OCI-LY7 (cell line): ENCODE results near the gene RC3H1. TPM values are rescaled to one million over a fixed set of nuclear protein-coding genes. Genes with fewer than 3 reads are reported as not detected.

ENCODE experiments used
- BruUV-seq: library from RNA; stranded (reverse); fragments of 400-500 nt; replicated peaks from 2 replicates; lab custom pipeline; 2021; lab: Mats Ljungman, UMichigan
- CTCF ChIA-PET: fragments of 300-600 bp; sonication (Branson Sonifier 250); formaldehyde crosslinking; loops from one replicate; lab custom pipeline; 2022; ENCODE audit warnings: antibody characterized with exemption; ENCODE audit not compliant: unreplicated experiment; lab: Charles Lee
- POLR2A ChIA-PET: fragments of 300-600 bp; sonication (Branson Sonifier 250); formaldehyde crosslinking; loops from one replicate; lab custom pipeline; 2022; ENCODE audit warnings: antibody characterized with exemption; lab: Charles Lee
- DNase-seq: peaks from one replicate; pipeline ENCODE4 v3.0.0-alpha.2; 2015; ENCODE audit warnings: low spot score
- H2AFZ ChIP-seq: fragments of 200-600 bp; sonication (generic), shearing (Covaris generic); 2 replicates; pipeline ENCODE4 v1.6.1; 2014; ENCODE audit warnings: mild to moderate bottlenecking, antibody characterized with exemption, low read length, moderate library complexity
- H3K27ac ChIP-seq: fragments of 200-600 bp; sonication (generic); 2 replicates; pipeline ENCODE4 v1.5.1; 2014; ENCODE audit warnings: mixed run types, low read depth, mild to moderate bottlenecking, moderate library complexity, low read length, inconsistent platforms; ENCODE audit not compliant: poor library complexity, severe bottlenecking
- H3K36me3 ChIP-seq: fragments of 200-600 bp; sonication (generic); 2 replicates; pipeline ENCODE4 v1.6.1; 2014; ENCODE audit warnings: mild to moderate bottlenecking, antibody characterized with exemption, low read length, moderate library complexity, mixed read lengths; ENCODE audit not compliant: insufficient read depth
- H3K4me1 ChIP-seq: fragments of 200-600 bp; sonication (generic); 2 replicates; pipeline ENCODE4 v1.5.1; 2014; ENCODE audit warnings: mild to moderate bottlenecking, low read length; ENCODE audit not compliant: insufficient read depth, poor library complexity, severe bottlenecking
- H3K4me2 ChIP-seq: fragments of 200-600 bp; sonication (generic); 2 replicates; pipeline ENCODE4 v1.6.1; 2014; ENCODE audit warnings: mild to moderate bottlenecking, low read length
- H3K4me3 ChIP-seq: fragments of 200-600 bp; sonication (generic); 2 replicates; pipeline ENCODE4 v1.5.1; 2014; ENCODE audit warnings: mild to moderate bottlenecking, low read depth, low read length; ENCODE audit not compliant: poor library complexity, severe bottlenecking
- H3K79me2 ChIP-seq: fragments of 200-600 bp; sonication (generic); 2 replicates; pipeline ENCODE4 v1.6.1; 2016; ENCODE audit warnings: low read depth, mild to moderate bottlenecking, low read length, moderate library complexity, mixed read lengths; ENCODE audit not compliant: insufficient read depth
- H3K9me2 ChIP-seq: fragments of 200-600 bp; sonication (generic); 2 replicates; pipeline ENCODE4 v1.6.1; 2016; ENCODE audit warnings: mild to moderate bottlenecking, low read length, mixed read lengths; ENCODE audit not compliant: insufficient read depth
- H3K9me3 ChIP-seq: fragments of 200-600 bp; sonication (generic); 2 replicates; pipeline ENCODE4 v1.6.1; 2014; ENCODE audit warnings: mild to moderate bottlenecking, mixed run types, low read length, mixed read lengths
- H4K20me1 ChIP-seq: fragments of 200-600 bp; sonication (generic); 2 replicates; pipeline ENCODE4 v1.6.1; 2014; ENCODE audit warnings: mild to moderate bottlenecking, antibody characterized with exemption, low read length, moderate library complexity, mixed read lengths; ENCODE audit not compliant: insufficient read depth
- EZH2phosphoT487 ChIP-seq: fragments of 200-600 bp; sonication (generic); IDR thresholded peaks from 2 replicates; pipeline ENCODE4 v1.6.1; 2018; ENCODE audit warnings: low read depth, borderline replicate concordance, mild to moderate bottlenecking, mixed run types, antibody characterized with exemption, low read length, moderate library complexity, mixed read lengths
- intact Hi-C: fragments of 100-400 bp; cut with micrococcal nuclease; formaldehyde crosslinking; loops from one replicate; pipeline ENCODE4 v1.10.0; 2022; ENCODE audit not compliant: unreplicated experiment
- total RNA-seq, 2 experiments: library from RNA; depleted of rRNA in 1 of 2; stranded (reverse); fragments of >200 nt in 1 of 2; shearing (Covaris generic) in 1 of 2; gene quantifications; 2 replicates each; pipeline ENCODE4 v1.2.3, GENCODE V29; 2014 to 2022
- TF ChIP-seq, protein P1 (sequence below): fragments of 200-600 bp; sonication (generic); conservative IDR thresholded peaks from 2 replicates; pipeline ENCODE4 v1.5.1; 2014; ENCODE audit warnings: mild to moderate bottlenecking, antibody characterized with exemption, low read length, moderate library complexity, mixed read lengths

Gene RC3H1
- total RNA-seq, 2 experiments from 2014 or later = 21.0 to 34.0 TPM

DNA sequence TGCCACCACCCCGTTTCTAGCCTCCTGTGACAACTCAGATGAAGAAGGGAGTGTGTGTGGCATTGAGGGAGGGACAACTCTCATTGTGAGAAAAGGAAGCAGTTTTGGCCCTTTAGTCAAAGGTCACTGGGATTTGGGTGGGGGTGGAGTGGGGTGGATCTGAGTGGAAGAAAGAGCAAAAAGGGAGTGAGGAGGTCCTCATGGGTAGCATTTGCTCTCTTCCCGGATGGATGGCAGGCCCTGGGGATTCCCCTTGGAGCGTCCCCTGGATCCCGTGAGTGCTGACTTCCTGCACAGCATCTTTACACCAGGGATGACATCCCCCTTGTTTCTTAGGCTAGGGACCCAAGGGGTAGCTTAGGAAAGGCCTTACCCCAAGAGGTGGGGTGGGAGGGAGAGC is 105.5 kb downstream of the RC3H1 start:
- DNase-seq = no peak
- H3K79me2 ChIP-seq = no peaks in the 10 kb centered on the region
- H3K36me3 ChIP-seq = no peaks in the 10 kb centered on the region
- TF ChIP-seq EZH2phosphoT487 = no peak
- TF ChIP-seq, protein P1, sequence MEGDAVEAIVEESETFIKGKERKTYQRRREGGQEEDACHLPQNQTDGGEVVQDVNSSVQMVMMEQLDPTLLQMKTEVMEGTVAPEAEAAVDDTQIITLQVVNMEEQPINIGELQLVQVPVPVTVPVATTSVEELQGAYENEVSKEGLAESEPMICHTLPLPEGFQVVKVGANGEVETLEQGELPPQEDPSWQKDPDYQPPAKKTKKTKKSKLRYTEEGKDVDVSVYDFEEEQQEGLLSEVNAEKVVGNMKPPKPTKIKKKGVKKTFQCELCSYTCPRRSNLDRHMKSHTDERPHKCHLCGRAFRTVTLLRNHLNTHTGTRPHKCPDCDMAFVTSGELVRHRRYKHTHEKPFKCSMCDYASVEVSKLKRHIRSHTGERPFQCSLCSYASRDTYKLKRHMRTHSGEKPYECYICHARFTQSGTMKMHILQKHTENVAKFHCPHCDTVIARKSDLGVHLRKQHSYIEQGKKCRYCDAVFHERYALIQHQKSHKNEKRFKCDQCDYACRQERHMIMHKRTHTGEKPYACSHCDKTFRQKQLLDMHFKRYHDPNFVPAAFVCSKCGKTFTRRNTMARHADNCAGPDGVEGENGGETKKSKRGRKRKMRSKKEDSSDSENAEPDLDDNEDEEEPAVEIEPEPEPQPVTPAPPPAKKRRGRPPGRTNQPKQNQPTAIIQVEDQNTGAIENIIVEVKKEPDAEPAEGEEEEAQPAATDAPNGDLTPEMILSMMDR = no peak
- no peaks in the 10 kb centered on the region for H3K4me1 ChIP-seq
- H2AFZ ChIP-seq = no peak overlapping the region
- H3K9me3 ChIP-seq = no peaks in the 10 kb centered on the region
- H3K4me3 ChIP-seq = no peak overlapping the region
- POLR2A ChIA-PET = interaction anchor here (0.5 kb wide), 1 partner anchor 44 kb away, joined by 5 read pairs; no protein-coding TSS in a partner anchor
- H3K27ac ChIP-seq = no peak overlapping the region
- intact Hi-C loops = no loop called here
- H3K9me2 ChIP-seq = no peaks in the 10 kb centered on the region
- no TSS peak for BruUV-seq
- H3K4me2 ChIP-seq = no peak overlapping the region
- H4K20me1 ChIP-seq = no peaks in the 10 kb centered on the region
- CTCF ChIA-PET = no interaction called here

GRCh38 chr1:173915596-173915995 is 106.6 kb downstream of the RC3H1 start:
- intact Hi-C loops = no loop called here
- H2AFZ ChIP-seq = no peak overlapping the region
- H3K27ac ChIP-seq = no peak overlapping the region
- TF ChIP-seq, protein P1 = no peak
- TF ChIP-seq EZH2phosphoT487 = no peak
- BruUV-seq = no TSS peak
- H3K4me3 ChIP-seq = no peak overlapping the region
- no peak overlapping the region for H3K4me2 ChIP-seq
- ChIA-PET POLR2A (interaction anchor here (0.6 kb wide), 1 partner anchor 71 kb away, joined by 3 read pairs; no protein-coding TSS in a partner anchor), CTCF (no interaction called here)
- no peaks in the 10 kb centered on the region for H3K36me3 ChIP-seq
- no peaks in the 10 kb centered on the region for H4K20me1 ChIP-seq
- no peaks in the 10 kb centered on the region for H3K4me1 ChIP-seq
- H3K79me2 ChIP-seq = no peaks in the 10 kb centered on the region
- DNase-seq = no peak
- no peaks in the 10 kb centered on the region for H3K9me3 ChIP-seq
- no peaks in the 10 kb centered on the region for H3K9me2 ChIP-seq

GRCh38 chr1:173914366-173914871 is 107.7 kb downstream of the RC3H1 start:
- ChIA-PET CTCF (no interaction called here), POLR2A (interaction anchor here (0.6 kb wide), 1 partner anchor 64 kb away, joined by 6 read pairs; no protein-coding TSS in a partner anchor)
- Histone ChIP-seq H3K4me3 (no peak overlapping the region), H3K9me2 (no peaks in the 10 kb centered on the region), H3K4me1 (no peaks in the 10 kb centered on the region), H4K20me1 (no peaks in the 10 kb centered on the region), H3K36me3 (no peaks in the 10 kb centered on the region), H3K27ac (no peak overlapping the region), H3K4me2 (no peak overlapping the region), H3K9me3 (no peaks in the 10 kb centered on the region), H2AFZ (no peak overlapping the region), H3K79me2 (no peaks in the 10 kb centered on the region)
- intact Hi-C loops = no loop called here
- DNase-seq = peak; percentile 67
- BruUV-seq = no TSS peak
- TF ChIP-seq EZH2phosphoT487 = no peak
- TF ChIP-seq, protein P1 = peak; percentile 95
